Panc1 (cell line): ENCODE results near the gene TPT1. TPM values are rescaled to one million over a fixed set of nuclear protein-coding genes. Genes with fewer than 3 reads are reported as not detected.

Experiments used
- ATAC-seq: fragments of 200-7000 bp; cut with Tn5 transposase; 2 replicates; pipeline ENCODE4 v1.9.1; 2020; ENCODE audit warnings: mild to moderate bottlenecking, moderate library complexity
- BruUV-seq: library from RNA; stranded (reverse); fragments of 400-500 nt; replicated peaks from 2 replicates; lab custom pipeline; 2021; lab: Mats Ljungman, UMichigan
- CTCF ChIA-PET: fragments of 300-600 bp; sonication (Branson Sonifier 250); formaldehyde crosslinking; loops from one replicate; lab custom pipeline; 2022; ENCODE audit warnings: antibody characterized with exemption; lab: Charles Lee
- POLR2A ChIA-PET: fragments of 300-600 bp; sonication (Branson Sonifier 250); formaldehyde crosslinking; loops from one replicate; lab custom pipeline; 2022; ENCODE audit warnings: antibody characterized with exemption; lab: Charles Lee
- DNase-seq: peaks from one replicate; pipeline ENCODE4 v3.0.0-alpha.2; 2010; ENCODE audit warnings: low read depth, low spot score
- H3K27ac ChIP-seq: 2 replicates; pipeline ENCODE4 v1.5.1; 2011; ENCODE audit warnings: mild to moderate bottlenecking, low read length, inconsistent platforms
- H3K27me3 ChIP-seq: fragments of 200-500 bp; sonication (Bioruptor generic); 2 replicates; pipeline ENCODE4 v1.6.0; 2014; ENCODE audit warnings: low read length, inconsistent platforms; ENCODE audit not compliant: control insufficient read depth, insufficient read depth
- H3K36me3 ChIP-seq: fragments of 200-500 bp; sonication (Bioruptor generic); 2 replicates; pipeline ENCODE4 v1.5.1; 2014; ENCODE audit warnings: inconsistent platforms, mild to moderate bottlenecking, low read length, moderate library complexity; ENCODE audit not compliant: control insufficient read depth, insufficient read depth
- H3K4me1 ChIP-seq: 2 replicates; pipeline ENCODE4 v1.5.1; 2011; ENCODE audit warnings: inconsistent platforms, mild to moderate bottlenecking, low read length, moderate library complexity; ENCODE audit not compliant: control insufficient read depth, insufficient read depth
- H3K4me3 ChIP-seq, 2 experiments: 2 replicates each; pipeline ENCODE4 v1.5.1; 2011 to 2012; ENCODE audit warnings: low read depth in 2 of 2, low read length in 2 of 2, mild to moderate bottlenecking in 2 of 2, inconsistent platforms in 1 of 2, moderate library complexity in 1 of 2
- H3K9me3 ChIP-seq: fragments of 200-500 bp; sonication (Bioruptor generic); 2 replicates; pipeline ENCODE4 v1.5.1; 2014; ENCODE audit warnings: low read depth, mild to moderate bottlenecking, inconsistent platforms, low read length, moderate library complexity; ENCODE audit not compliant: control insufficient read depth, insufficient read depth
- POLR2AphosphoS5 ChIP-seq: IDR thresholded peaks from 2 replicates; pipeline ENCODE4 v1.6.1; 2012; ENCODE audit warnings: mild to moderate bottlenecking, low read depth, low read length, moderate library complexity
- SIN3A ChIP-seq: IDR thresholded peaks from 2 replicates; pipeline ENCODE4 v1.6.1; 2012; ENCODE audit warnings: low read depth, mild to moderate bottlenecking, low read length, moderate library complexity, borderline replicate concordance; ENCODE audit not compliant: insufficient read depth
- TCF7L2 ChIP-seq: IDR thresholded peaks from 2 replicates; pipeline ENCODE4 v1.6.1; 2011; ENCODE audit warnings: mild to moderate bottlenecking, low read depth, low read length, inconsistent platforms
- in situ Hi-C: cut with HindIII; loops from 2 replicates; pipeline ENCODE4 v1.10.0; 2016; ENCODE audit warnings: low sequenced_read_pairs, low pct_unique_long_range_greater_than_20kb
- intact Hi-C: fragments of 100-400 bp; cut with micrococcal nuclease; formaldehyde crosslinking; loops from one replicate; pipeline ENCODE4 v1.10.0; 2022; ENCODE audit not compliant: unreplicated experiment
- total RNA-seq: library from RNA; stranded (reverse); gene quantifications from one replicate; pipeline ENCODE4 v1.2.1, GENCODE V29; 2021; ENCODE audit not compliant: unreplicated experiment
- TF ChIP-seq, protein P1 (sequence below), 2 experiments: IDR thresholded peaks; 2 replicates each; pipeline ENCODE4 v1.6.1; 2011 to 2012; ENCODE audit warnings: low read depth in 2 of 2, control low read depth in 1 of 2, low read length in 1 of 2, mild to moderate bottlenecking in 1 of 2, moderate library complexity in 1 of 2; ENCODE audit not compliant: insufficient read depth in 1 of 2
- TF ChIP-seq, protein P2 (sequence below): fragments of 450-650 bp; IDR thresholded peaks from 2 replicates; pipeline ENCODE4 v1.5.1; 2017; ENCODE audit warnings: mild to moderate bottlenecking

TPT1 gene
- total RNA-seq, 1 experiment from 2014 or later = 939 TPM

DNA sequence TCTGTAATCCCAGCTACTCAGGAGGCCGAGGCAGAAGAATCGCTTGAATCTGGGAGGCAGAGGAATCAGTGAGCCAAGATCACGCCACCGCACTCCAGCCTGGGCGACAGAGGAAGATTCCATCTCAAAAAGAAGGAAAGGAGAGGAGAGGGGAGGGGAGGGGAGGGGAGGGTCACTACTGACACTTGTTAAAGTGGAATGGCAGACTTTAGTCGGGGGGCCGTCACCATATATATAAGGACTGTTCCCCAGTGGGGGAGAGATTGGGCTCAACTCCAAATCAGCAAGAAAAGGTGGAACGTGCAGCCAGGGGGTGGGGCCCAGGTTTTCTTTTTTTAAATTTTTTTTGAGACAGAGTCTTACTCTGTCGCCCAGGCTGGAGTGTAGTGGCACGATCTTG is 26.2 kb downstream of the TPT1 start:
- in situ Hi-C loops = no loop called here
- CTCF ChIA-PET = no interaction called here
- Histone ChIP-seq H3K36me3 (no peaks in the 10 kb centered on the region), H3K27me3 (no peaks in the 10 kb centered on the region), H3K27ac (no peak overlapping the region), H3K4me3 (no peak overlapping the region), H3K9me3 (no peaks in the 10 kb centered on the region), H3K4me1 (peaks cover 4% of the 10 kb centered on the region; the same call in 1 of the 2 replicates)
- no peak for DNase-seq
- POLR2A ChIA-PET = interaction anchor here (1.0 kb wide), 1 partner anchor 96 kb away, joined by 14 read pairs; no protein-coding TSS in a partner anchor
- intact Hi-C loops = no loop called here
- no peak for ATAC-seq
- BruUV-seq = no TSS peak
- TF ChIP-seq TCF7L2 (no peak), POLR2AphosphoS5 (no peak), SIN3A (no peak)
- TF ChIP-seq, protein P1, sequence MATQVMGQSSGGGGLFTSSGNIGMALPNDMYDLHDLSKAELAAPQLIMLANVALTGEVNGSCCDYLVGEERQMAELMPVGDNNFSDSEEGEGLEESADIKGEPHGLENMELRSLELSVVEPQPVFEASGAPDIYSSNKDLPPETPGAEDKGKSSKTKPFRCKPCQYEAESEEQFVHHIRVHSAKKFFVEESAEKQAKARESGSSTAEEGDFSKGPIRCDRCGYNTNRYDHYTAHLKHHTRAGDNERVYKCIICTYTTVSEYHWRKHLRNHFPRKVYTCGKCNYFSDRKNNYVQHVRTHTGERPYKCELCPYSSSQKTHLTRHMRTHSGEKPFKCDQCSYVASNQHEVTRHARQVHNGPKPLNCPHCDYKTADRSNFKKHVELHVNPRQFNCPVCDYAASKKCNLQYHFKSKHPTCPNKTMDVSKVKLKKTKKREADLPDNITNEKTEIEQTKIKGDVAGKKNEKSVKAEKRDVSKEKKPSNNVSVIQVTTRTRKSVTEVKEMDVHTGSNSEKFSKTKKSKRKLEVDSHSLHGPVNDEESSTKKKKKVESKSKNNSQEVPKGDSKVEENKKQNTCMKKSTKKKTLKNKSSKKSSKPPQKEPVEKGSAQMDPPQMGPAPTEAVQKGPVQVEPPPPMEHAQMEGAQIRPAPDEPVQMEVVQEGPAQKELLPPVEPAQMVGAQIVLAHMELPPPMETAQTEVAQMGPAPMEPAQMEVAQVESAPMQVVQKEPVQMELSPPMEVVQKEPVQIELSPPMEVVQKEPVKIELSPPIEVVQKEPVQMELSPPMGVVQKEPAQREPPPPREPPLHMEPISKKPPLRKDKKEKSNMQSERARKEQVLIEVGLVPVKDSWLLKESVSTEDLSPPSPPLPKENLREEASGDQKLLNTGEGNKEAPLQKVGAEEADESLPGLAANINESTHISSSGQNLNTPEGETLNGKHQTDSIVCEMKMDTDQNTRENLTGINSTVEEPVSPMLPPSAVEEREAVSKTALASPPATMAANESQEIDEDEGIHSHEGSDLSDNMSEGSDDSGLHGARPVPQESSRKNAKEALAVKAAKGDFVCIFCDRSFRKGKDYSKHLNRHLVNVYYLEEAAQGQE (IDR thresholded peaks at IDR 0.05; ENCODE audit: insufficient read depth in 1 of 2, low read depth in 2 of 2, low read length in 1 of 2) = no peak
- TF ChIP-seq, protein P2, sequence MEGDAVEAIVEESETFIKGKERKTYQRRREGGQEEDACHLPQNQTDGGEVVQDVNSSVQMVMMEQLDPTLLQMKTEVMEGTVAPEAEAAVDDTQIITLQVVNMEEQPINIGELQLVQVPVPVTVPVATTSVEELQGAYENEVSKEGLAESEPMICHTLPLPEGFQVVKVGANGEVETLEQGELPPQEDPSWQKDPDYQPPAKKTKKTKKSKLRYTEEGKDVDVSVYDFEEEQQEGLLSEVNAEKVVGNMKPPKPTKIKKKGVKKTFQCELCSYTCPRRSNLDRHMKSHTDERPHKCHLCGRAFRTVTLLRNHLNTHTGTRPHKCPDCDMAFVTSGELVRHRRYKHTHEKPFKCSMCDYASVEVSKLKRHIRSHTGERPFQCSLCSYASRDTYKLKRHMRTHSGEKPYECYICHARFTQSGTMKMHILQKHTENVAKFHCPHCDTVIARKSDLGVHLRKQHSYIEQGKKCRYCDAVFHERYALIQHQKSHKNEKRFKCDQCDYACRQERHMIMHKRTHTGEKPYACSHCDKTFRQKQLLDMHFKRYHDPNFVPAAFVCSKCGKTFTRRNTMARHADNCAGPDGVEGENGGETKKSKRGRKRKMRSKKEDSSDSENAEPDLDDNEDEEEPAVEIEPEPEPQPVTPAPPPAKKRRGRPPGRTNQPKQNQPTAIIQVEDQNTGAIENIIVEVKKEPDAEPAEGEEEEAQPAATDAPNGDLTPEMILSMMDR = no peak

DNA sequence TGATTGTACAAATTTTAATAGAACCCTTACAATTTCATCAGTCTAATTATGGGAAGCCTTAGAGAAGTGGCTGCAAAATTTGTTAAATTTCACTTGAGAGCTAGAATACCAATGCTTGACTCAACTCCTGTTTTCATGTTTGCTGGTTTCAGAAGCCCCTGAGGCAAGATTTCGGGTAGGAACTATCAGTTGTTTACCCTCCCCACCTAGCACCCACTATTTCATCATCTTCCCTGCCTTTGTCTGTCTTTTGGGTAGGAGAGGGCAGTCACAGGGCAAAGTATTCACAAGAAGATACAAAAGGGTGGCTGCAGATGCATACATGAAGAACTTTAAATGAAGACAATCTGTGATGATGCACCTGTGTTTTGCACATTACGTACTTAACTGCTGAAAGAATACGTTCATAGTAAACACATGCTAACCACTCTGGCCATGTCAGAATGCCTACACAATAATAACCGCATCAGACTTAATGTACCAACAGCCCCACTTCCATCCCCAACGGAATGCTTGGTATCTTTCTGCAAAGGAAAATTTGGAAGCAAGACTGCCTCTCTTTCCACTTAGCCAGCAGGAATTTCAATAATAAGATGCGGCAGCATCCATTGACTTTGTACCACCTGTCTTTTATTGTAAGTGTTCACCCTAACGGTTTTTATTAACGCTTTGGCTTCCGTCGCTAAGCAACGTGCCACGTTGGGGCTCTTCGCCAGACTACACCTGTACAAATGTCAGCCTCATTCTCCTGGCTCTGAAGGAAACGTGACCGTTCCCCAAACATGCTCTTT is 30.4 kb downstream of the TPT1 start:
- CTCF ChIA-PET = interaction anchor here (0.6 to 0.7 kb wide), 4 partner anchors 30 to 261 kb away, joined by 3 to 7 read pairs (median 3); no protein-coding TSS in a partner anchor
- ATAC-seq = peak; percentile 31; the same call in 1 of the 2 replicates

More for the DNA sequence above, 30.4 kb downstream of the TPT1 start:
- Histone ChIP-seq H3K9me3 (no peaks in the 10 kb centered on the region), H3K4me3 (peak overlapping the region in 1 of 2 experiments; percentile 48; a peak in 2 of 4 replicates), H3K36me3 (no peaks in the 10 kb centered on the region), H3K27ac (no peak overlapping the region), H3K4me1 (peaks cover 4% of the 10 kb centered on the region; the same call in 1 of the 2 replicates), H3K27me3 (no peaks in the 10 kb centered on the region)
- in situ Hi-C loops = no loop called here
- POLR2A ChIA-PET = no interaction called here
- TF ChIP-seq SIN3A = no peak
- TF ChIP-seq, protein P2 = no peak
- TF ChIP-seq, protein P1 (IDR thresholded peaks at IDR 0.05; ENCODE audit: insufficient read depth in 1 of 2, low read depth in 2 of 2, low read length in 1 of 2) = no peak
- no peak for TF ChIP-seq TCF7L2
- no peak for TF ChIP-seq POLR2AphosphoS5
- intact Hi-C loops = no loop called here
- no TSS peak for BruUV-seq
- DNase-seq = no peak
